HG03521 (cell line): Measurements from ENCODE around the gene RRAS.

Experiments used
- ATAC-seq: cut with Tn5 transposase; IDR thresholded peaks from one replicate; pipeline ENCODE4 v1.9.1; 2021; ENCODE audit warnings: mild to moderate bottlenecking, moderate library complexity; ENCODE audit not compliant: unreplicated experiment

The RRAS gene

DNA sequence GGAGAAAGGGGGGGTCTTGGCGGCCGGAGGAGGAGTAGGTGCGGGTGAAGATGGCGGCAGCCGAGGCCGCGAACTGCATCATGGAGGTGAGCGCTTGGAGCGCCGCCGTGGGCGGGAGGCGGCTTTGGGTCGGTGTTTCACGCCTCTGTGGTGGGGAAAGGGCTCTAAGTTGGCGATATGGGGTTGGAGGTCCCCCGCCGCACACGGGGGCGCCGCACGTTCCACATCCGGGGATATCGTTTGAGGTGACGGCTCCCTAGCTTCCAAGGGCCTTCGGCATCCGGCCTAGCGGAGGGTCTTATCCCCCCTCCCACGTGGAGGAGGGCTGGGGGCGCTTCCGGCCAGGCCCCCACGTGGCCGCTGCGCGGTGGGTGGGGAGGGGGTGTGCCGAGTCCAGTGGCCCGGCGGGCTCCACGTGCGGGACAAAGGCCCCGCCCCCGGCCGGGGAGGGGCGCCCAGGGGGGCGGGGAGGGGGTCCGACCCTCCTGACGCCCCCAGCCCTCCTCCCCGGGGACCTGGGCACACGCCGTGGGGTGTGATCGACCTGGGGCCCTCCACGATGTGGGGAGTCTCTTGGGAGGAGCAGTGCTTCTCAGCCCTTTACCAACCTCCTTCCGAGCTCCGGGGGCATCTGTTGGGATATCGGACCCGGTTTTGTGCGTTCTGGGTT lies 37.4 kb upstream of the RRAS start, which contains the start of gene PRMT1:
PRMT1 (plus strand) TSS at position 41 of the 670 bp plus-strand sequence; CDS start at position 51, 10 bp downstream.
- ATAC-seq = peak; percentile 11

DNA sequence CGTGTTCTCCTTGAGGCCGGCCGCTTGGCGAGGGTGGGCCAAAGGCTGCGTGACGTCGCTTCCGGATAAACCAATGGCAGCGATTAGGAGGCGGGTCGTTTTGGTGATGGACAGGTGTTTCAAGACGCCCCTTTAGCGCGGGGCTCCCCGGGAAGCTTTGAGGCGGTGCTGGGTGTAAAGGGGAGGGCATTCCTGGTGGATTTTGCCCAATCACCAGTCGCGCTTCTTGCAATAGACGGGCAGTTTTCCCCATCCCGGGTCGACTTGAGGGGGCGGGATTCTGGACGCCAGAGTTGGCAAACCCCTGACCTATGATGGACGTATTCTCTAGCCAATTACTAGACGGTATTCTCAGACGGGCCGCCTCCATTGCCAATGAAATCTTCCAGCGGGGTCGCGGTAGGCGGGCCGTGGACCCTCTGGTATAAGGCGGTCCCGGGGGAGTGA lies 36.9 kb upstream of the RRAS start:
- ATAC-seq = peak; percentile 65

DNA sequence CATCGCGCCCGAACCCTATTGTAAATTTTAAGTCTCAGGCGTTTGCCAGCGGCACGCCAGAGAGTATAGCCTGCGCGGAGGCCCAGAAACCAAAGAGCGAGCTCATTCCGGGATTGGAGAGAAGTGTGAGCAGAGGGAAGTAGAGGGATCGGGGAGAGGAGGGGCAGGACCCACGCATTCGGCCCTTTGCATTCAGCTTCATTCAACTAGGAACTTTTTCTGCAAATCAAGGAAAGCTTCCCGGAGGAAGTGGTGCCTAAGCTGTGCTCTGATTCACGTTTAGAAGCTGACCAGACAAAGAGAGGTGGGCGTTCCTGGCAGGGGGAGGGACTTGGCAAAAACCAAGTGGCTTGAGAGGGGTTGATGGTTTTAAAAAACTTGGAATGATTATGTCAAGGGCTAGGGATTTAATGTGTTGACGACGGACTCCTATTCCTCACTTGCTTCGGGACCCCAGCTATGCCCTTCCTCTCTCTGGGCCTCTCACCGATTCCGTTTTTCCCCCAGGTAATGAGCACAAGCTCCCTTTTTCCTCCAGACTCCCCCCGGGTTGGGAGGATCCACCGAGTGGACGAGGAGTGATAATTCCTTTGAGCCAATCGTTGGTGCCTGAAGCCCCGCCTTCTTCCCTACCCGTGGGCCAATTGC lies 36.3 kb upstream of the RRAS start:
- ATAC-seq = peak; percentile 14

DNA sequence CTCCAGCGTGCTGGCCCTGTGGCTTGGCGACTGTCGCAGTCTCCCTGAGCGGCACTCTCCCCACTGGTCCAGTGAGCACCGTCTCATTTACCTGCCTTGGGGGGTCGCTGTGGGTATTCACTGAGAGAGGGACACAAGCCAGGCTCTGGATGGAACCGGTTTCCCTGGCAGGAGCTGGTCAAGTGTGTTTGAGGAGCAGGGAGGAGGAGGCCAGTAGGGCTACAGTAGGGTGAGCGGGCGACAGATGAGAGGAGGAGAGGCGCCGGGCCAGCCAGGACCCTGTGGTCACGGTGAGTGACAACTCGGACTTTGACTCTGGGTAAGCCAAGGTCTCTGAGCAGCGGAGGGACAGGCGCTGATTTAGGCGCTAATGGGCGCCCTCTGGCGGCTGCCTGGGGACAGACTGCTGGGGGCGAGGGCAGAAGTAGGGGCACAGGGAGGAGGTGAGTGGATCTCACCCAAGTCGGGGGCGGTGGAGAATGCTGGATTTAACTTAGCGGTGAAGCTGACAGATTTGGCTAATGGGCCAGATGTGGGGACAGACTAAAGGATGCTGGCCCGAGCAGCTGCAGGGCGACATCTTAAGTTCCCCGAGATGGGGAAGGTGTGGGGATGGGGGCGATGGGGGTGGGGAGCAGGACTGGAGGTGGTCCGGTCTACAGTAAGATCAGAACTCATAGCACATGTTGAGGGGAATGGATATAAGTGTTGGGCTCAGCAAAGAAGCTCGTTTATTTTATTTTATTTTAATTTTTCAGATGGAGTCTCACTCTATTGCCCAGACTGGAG lies 32.4 kb upstream of the RRAS start:
- ATAC-seq = no peak

DNA sequence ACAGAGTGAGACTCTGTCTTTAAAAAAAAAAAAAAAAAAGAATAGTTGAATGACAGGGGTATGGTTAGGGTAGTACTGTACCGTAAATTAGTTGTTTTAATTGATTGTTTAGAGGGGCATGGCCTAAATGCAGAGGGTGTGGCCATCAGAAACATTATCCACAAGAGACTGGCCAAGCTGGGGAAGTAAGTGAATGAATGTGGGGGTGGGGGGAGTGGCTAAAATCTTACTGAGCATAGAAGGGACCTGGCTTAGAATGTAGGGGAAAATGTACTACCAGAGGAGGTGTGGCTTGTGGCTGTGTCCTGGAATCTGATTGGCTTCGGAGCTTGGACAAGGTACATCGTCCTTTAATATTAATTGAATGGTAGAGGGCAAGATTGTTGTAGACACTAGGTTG lies 29.6 kb upstream of the RRAS start:
- no peak for ATAC-seq

DNA sequence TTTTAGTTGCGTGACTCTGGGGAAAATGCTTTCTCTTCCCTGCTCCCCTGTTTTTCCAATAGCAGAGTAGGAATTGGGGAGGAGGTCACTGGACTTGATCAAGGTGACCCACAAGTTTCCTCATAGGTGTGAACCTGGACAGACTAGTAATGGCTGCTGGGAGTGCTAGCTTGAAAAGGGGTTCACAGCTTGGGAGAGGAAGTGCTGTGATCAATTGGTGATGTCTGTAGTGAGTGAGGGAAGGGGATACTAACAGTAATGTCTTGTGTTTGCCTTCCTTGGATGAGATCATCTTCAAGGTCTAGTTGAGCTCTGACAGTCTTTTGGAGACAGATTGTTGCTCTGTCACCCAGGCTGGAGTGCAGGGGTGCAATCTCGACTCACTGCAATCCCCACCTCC lies 27.5 kb upstream of the RRAS start:
- no peak for ATAC-seq

DNA sequence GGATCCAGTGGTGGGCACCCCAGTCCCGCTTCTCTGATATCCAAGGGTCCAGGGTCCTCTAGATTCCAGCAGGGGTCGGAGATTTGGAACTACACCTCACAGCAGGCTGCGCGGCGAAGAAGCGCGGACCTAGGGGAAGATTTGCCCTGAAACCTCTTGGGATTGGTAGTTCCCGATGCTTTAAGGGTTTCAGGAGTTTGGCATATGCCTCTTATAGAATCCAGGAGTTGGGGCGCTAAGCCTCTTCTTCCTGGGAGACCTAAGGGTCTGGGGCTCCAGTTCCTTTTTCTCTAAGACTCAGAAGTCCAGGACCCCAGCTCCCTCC lies 26.1 kb upstream of the RRAS start:
- ATAC-seq = no peak

DNA sequence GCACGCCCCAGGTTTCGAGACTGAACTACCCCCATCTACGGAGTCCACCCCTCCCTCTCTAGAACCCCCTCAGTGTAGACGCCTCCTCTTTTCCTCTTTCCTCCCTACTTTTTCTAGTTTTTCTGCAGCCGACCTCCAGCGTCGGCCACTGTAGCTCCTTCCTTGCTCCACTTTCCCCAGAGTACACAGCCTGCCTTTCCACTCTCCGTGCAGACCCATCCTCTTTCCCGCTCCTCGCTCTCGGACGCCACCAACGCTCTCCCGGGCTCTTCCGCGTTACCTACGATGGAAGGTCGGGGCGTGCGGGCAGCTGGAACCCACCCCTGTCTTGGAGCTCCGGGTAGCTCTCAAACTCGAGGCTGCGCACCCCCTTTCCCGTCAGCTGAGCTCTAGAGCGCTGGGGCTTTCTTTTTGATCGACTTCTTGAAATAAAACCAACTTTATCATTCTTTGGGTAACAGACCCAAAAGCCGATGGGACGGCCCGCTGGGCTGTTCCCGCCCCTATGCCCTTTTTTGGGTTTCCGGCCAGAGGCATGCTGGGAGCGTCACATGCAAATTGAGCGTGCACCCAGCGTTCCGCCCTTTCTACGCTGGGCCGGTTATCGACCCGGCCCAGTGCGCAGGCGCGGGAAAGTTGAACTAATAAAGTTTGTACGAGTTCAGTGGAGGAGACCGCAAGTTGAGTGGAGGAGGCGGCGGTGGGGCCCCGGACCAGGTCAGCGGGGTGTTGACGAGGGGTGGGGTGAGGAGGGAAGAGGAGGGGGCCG lies 25.6 kb upstream of the RRAS start, which contains the start of the genes BCL2L12 and IRF3:
BCL2L12 (plus strand) TSS at position 583 of the 769 bp plus-strand sequence. CDS start 760 bp downstream, outside the sequence.
IRF3 (minus strand) TSS at position 507 of the 769 bp plus-strand sequence. CDS start 1,019 bp downstream, outside the sequence.
- peak; percentile 84 for ATAC-seq

DNA sequence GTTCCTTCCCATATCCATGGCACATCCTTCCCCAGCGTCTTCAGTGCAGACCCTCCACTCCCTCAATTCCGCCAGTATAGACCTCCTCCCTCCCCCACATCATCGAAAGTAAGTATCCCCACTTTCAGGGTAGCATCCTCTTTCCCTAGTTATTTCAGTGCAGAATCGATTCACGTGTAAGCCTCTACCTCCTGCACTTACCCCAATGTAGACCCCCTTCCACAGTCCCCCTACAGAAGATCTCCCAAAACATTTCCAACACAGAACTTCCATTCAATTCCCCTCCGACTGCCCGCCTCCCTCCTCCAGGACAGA lies 25.1 kb upstream of the RRAS start:
- no peak for ATAC-seq

DNA sequence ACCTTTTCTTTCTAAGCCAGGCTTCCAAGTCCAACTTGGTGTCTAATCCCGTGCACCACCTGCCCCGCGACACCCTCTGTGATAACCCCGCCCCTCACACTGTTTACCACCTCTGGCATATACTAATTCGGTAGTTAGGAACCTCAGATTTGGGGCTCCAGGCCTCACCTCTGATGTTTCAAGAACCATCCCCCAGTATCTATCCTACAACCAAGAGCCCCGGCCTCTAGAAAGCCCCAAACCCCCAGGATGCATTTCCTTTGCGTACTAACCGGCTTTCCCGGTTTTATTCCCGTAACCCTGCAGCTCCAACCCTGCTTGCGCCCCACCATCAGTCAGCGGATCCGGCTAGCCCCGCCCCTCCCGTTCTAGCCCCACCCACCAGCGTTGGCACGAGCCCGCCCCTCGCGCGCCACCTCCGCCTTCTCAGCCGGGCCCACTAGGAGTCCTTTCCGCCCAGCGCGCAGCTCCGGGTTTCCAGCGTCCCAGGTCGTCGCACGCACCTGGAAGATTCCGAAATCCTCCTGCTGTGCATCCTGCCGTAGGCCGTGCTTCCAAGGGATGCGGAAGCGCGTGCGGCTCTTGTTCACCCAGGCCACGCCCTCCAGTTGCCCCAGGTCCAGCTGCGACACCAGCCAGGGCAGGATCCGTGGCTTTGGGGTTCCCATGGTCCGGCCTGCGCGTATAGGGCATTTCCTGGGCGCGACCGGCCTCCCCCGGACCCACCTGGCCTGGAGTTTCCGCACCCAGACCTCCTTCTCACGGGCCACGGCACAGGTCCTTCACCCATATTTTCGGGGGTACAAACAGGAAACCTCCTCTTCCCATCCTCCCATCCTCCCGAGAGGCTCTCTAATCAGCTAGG lies 24.5 kb upstream of the RRAS start:
- no peak for ATAC-seq

DNA sequence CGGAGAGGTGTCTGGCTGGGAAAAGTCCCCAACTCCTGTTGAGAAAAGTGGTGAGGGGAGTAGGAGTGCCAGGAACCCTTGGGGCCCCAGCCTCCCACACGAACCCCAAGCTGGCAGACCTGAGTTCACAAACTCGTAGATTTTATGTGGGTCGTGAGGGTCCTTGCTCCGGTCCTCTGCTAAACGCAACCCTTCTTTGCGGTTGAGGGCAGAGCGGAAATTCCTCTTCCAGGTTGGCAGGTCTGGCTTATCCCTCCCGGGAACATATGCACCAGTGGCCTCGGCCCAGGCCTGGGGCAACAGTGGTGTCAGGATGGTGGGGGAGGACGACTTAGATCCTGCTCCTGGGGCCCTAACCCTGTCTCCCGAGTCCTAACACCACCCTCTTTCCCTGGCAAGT lies 23.3 kb upstream of the RRAS start:
- ATAC-seq = no peak

DNA sequence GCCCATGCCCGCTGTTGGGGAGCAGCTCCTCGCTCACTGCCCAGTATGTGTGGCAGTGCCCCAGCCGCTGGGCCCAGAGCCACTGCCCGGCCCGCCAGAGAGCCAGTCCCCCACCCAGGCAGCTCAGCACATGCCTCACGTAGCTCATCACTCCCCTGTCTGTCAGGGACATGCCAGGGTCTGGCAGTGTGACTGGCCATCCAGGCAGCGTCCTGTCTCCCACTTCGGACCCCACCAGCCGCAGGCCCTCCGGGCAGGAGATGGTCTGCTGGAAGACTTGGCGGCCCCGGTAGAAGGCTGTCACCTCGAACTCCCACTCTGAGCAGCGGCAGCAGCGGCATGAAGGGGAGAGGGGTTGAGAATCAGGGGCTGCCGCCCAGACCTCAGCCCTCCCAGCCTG lies 22.1 kb upstream of the RRAS start:
- ATAC-seq = no peak

DNA sequence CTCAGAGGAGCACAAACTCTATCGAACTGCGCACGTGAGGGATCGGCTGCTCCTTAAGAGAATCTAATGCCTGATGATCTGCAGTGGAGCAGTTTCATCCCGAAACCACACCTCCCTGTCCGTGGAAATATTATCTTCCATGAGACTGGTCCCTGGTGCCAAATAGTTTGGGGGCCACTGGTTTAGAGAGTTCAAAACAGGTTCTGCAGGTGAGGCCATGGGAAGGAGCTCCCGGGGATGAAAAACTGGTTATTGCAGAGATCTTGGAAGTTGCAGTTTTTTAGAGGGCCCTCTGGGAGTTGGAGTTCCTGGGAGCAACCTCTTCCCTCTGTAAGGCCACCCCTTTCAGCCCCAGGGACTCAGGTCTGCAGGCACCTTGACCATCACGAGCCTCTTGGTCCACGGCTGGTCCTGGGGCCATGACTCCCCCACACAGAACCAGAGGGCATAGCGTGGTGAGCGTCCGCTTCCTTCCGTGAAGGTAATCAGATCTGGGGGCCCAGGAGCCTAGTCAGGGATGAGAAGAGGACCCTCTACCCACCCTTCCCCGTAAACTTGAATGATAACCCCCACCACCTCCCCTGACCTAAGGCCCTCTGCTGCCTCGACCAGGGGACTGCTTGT lies 20.5 kb upstream of the RRAS start:
- no peak for ATAC-seq

DNA sequence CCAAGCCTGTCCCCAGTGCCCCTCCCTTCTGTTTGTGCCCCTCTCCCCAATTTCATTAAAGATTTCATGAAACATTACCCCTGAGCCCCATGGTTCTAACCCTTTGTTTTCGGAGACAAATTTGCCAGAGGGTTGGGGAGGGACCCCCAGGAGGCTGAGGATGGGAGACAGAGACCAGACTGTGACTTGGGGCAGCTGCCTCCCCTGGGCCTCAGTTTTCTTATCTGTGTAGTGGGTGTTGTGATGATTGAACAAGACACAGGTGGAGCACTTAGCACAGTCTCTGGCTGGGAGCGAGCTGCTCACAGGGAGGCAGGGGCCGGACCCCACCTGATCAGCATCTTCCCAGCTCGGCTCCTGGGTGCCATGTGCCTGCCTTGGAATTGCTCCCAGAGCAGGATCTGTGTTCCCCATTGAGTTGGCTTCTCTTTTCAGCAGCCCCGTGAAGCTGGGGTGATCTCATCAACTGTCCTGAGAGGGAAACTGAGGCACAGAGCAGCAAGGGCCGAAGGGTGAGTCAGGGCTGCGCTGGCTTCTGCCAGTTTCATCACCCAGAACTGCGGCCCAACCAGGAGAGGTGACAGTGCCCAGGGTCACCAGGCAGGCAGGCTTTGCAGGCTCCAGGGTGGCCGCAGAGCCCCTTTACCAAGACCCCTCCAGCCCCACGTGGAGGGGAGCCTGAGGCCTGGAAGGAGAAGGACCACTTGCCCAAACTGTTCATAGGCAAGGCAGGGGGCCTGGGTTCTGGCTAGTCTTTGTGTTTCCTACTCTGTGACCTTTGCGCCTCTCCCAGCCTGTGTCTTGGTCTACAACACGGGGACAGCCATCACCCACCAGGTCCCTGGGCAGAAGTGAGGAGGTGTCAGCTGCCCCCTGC lies 18.9 kb upstream of the RRAS start:
- ATAC-seq = no peak

DNA sequence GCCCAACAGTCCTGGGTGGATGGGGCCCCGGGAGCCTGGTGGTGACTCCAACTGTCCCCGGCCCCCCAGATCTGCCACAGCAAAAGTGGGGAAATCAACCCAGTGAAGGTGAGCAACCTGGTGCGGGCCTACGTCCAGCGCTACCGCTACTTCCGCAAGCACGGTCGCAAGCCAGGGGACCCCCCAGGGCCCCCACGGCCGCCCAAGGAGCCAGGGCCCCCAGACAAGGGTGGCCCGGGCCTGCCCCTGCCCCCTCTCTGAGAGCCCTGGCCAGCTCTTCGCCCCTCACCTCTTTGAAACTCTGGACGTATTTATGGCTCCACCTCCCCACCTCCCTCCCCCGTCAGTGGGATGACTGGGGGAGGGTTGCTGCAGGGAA lies 18.2 kb upstream of the RRAS start:
- ATAC-seq = no peak

DNA sequence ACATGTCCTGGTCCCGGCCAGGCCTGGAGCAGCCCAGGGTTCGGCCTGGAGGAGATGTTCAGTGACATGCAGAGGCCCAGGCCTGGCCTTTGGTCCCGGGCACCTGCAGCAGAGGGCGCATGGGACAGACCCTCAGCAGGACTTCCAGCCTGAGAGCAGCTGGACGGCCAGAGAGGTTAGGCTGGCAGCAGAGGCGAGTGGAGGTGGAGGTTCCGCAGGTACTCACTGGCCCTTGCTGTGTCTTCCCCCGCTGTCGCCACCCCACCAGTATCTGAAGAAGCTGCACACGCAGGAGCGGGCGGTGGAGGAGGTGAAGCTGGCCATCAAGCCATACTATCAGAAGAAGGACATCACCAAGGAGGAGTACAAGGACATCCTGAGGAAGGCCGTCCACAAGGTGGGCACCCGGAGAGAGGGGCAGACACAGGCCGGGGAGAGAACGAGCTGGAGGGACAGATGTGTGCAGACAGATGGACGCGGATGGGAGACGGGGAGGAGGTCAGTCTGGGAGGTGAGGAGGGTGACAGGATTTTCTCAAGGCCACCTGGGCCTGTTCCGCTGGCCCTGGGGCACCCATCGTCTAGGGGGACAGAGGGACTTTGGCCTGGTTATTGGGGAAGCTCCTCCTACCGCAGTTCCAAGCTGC lies 17.7 kb upstream of the RRAS start:
- ATAC-seq = no peak

DNA sequence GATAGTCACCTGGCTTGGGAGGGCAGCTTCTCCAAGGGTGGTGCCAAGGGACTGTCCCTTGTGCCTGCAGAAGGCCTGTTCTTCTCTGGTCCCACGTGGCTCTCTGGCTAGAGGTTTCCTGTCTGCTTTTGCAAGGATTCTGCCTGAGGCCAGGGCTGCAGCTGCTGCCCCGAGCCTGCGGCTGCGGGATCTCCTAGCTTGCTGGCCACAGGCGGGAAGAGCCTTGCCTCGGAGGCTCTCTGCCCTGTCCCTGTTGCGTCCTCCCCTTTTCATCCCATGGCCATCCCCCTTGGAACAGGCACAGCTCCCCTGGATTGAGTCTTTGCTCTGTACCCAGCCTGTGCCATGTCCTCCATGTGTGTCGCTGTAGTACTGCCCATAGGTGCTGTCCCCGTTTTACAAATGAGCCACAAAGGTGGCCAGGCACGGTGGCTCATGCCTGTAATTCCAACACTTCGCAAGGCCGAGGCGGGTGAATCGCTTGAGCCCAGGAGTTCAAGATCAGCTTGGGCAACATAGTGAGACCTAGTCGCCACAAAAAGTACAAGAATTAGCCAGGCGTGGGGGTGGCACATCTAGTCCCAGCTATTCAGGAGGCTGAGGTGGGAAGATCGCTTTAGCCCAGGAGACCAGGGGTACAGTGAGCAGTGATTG lies 16.6 kb upstream of the RRAS start:
- no peak for ATAC-seq
